ENCODE data around the gene PDE4D. TPM values are rescaled to one million over a fixed set of nuclear protein-coding genes. Genes with fewer than 3 reads are reported as not detected.

Gene PDE4D
- total RNA-seq, 1 donor from 2014 or later = 7.6 TPM

DNA sequence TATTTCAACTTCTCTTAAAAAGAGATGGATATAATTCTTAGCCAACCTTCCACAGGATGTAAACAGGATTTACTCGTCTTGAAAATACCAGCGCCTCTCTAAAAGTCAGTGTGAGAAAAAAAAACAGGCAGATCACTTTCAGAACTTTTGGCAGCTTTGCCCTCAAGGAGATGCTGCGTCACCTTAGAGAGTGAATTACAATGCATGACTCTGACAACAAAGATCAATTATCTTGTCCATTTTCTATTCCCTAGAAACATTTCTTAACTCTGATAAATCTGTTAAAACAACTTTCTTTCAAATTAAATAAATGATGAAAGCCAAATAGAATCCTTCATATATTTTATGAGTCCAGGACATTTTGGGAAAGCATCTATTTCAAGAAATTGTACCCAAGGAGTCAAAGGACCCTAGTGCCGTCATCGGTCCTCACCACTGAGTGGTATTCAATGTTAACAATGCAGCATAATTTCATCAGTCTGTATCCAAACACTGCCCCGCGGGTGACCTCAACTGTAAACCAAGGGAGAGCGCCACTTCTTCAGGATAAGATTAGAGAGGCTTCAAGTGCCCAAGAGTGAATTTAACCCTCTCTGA is 536.0 kb downstream of the PDE4D start:
- peaks cover 42% of the 10 kb centered on the region for H3K4me1 Mint-ChIP-seq (ENCODE audit: low read depth)
- H3K36me3 Mint-ChIP-seq (ENCODE audit: insufficient read depth) = no peaks in the 10 kb centered on the region
- TF ChIP-seq, protein P1, sequence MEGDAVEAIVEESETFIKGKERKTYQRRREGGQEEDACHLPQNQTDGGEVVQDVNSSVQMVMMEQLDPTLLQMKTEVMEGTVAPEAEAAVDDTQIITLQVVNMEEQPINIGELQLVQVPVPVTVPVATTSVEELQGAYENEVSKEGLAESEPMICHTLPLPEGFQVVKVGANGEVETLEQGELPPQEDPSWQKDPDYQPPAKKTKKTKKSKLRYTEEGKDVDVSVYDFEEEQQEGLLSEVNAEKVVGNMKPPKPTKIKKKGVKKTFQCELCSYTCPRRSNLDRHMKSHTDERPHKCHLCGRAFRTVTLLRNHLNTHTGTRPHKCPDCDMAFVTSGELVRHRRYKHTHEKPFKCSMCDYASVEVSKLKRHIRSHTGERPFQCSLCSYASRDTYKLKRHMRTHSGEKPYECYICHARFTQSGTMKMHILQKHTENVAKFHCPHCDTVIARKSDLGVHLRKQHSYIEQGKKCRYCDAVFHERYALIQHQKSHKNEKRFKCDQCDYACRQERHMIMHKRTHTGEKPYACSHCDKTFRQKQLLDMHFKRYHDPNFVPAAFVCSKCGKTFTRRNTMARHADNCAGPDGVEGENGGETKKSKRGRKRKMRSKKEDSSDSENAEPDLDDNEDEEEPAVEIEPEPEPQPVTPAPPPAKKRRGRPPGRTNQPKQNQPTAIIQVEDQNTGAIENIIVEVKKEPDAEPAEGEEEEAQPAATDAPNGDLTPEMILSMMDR (IDR thresholded peaks at IDR 0.05; ENCODE audit: unreplicated experiment) = no peak
- no peak for DNase-seq (ENCODE audit: low spot score, unreplicated experiment)
- peak overlapping the region; percentile 4 for H3K4me3 Mint-ChIP-seq (ENCODE audit: low read depth)
- no peaks in the 10 kb centered on the region for H3K9me3 Mint-ChIP-seq (ENCODE audit: low read depth)
- no peaks in the 10 kb centered on the region for H3K27me3 Mint-ChIP-seq
- H3K27ac Mint-ChIP-seq = peak overlapping the region; percentile 79

DNA sequence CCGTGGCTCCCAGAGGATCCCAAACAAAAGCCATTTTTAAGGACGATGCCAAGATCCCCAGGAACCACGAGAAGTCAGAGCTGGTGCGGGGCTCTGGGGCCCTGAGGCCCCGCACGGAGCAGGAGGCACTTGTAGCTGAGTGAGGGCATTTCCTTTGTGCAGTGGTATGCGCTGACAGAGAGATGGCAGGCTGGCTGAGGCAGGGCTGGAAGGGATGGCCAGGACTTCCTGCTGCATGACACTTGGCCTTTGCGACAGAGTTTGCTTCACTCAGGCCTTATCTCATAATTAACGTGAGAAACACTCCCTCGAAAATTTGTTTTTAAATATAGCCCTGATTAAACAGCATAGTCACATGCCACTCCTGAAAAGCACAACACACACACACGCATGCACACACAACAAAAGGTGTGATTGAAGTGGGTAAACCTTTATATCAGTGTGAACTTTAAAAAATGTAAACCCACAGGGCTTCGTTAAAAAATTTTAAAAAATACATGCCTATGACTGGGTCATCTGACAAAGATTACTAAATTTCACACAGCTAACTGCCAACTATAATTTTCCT is 536.6 kb downstream of the PDE4D start:
- TF ChIP-seq, protein P1 (IDR thresholded peaks at IDR 0.05; ENCODE audit: unreplicated experiment) = no peak
- H3K4me1 Mint-ChIP-seq (ENCODE audit: low read depth) = peaks cover 42% of the 10 kb centered on the region
- peak overlapping the region; percentile 56 for H3K4me3 Mint-ChIP-seq (ENCODE audit: low read depth)
- H3K36me3 Mint-ChIP-seq (ENCODE audit: insufficient read depth) = no peaks in the 10 kb centered on the region
- DNase-seq (ENCODE audit: low spot score, unreplicated experiment) = no peak
- H3K27me3 Mint-ChIP-seq = no peaks in the 10 kb centered on the region
- no peaks in the 10 kb centered on the region for H3K9me3 Mint-ChIP-seq (ENCODE audit: low read depth)
- peak overlapping the region; percentile 79 for H3K27ac Mint-ChIP-seq

DNA sequence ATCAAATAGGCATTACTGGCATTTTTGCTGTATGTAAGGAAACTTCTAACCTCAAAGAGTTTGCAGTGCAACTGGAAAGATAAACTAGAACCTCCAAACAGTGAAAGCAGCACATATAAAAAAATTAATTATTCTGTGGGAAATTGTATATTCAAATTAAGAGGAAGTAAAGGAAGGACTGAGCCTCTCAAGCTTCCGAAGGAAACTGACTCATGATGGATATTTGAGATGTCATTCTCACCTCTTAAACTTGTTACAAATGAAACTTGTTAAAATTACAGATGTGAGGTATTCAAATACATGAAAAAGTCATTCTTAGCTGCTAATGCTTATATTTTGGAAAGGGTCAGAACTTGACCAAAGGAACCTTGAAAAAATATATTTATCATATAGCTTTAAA is 538.7 kb downstream of the PDE4D start:
- H3K27me3 Mint-ChIP-seq = no peaks in the 10 kb centered on the region
- TF ChIP-seq, protein P1 (IDR thresholded peaks at IDR 0.05; ENCODE audit: unreplicated experiment) = no peak
- H3K4me1 Mint-ChIP-seq (ENCODE audit: low read depth) = peaks cover 34% of the 10 kb centered on the region

DNA sequence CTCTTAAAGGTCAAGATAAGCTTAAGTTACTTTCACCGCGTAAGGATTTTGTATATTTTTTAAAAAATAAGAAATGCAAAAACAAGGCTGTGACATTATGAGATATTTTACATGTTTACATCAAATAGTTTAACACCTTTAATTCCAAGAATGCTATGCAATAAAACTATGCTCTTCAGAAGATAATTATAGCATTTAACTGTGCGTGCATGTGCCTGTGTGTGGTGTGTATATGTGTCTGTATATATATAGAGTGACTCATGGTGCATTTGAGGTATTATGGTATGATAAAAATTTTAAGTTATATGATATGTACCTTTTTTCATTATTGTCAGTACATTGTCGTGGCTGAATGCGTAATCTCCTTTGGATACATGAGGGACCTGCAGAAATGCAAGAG is 539.3 kb downstream of the PDE4D start:
- no peaks in the 10 kb centered on the region for H3K27me3 Mint-ChIP-seq
- no peaks in the 10 kb centered on the region for H3K36me3 Mint-ChIP-seq (ENCODE audit: insufficient read depth)
- H3K27ac Mint-ChIP-seq = no peak overlapping the region
- H3K9me3 Mint-ChIP-seq (ENCODE audit: low read depth) = no peaks in the 10 kb centered on the region
- no peak for DNase-seq (ENCODE audit: low spot score, unreplicated experiment)
- peaks cover 34% of the 10 kb centered on the region for H3K4me1 Mint-ChIP-seq (ENCODE audit: low read depth)
- TF ChIP-seq, protein P1 (IDR thresholded peaks at IDR 0.05; ENCODE audit: unreplicated experiment) = no peak
- H3K4me3 Mint-ChIP-seq (ENCODE audit: low read depth) = no peak overlapping the region

More for the DNA sequence above, 538.7 kb downstream of the PDE4D start:
- H3K27ac Mint-ChIP-seq = no peak overlapping the region
- no peaks in the 10 kb centered on the region for H3K36me3 Mint-ChIP-seq (ENCODE audit: insufficient read depth)
- DNase-seq (ENCODE audit: low spot score, unreplicated experiment) = no peak
- H3K4me3 Mint-ChIP-seq (ENCODE audit: low read depth) = no peak overlapping the region
- H3K9me3 Mint-ChIP-seq (ENCODE audit: low read depth) = no peaks in the 10 kb centered on the region

DNA sequence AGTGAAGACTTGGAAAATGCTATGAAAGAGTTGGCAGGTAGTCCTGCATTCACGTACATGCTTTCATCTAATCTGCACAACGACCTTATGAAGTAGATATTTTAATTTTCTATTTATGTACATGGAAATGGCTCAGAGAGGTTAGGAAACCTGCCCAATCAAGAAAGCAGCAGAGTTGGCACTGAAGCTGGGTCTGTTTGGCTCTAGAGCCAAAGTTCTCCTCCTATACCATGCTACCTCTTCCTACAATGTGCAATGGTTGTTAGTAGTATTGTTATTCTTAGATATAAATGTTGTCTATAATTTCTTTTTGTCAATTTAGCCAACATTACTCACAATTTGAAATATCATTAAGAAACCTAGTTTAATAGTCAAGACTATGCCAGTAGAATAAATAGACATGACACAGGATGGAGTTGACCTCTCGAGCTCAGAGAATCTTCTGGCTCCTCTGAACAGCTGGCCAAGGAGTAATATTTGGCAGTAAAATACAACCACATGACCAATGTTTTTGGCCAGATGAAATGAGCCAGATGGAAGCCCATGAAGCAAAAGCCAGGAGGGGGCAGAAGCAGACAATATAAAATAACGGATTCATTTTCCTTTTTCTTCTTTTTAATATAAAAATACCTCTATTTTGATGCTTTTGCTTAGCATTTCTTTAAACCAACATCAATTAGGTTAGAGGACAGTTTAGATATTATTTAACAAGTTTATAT is 542.3 kb downstream of the PDE4D start:
- H3K4me1 Mint-ChIP-seq (ENCODE audit: low read depth) = peaks cover 16% of the 10 kb centered on the region
- H3K4me3 Mint-ChIP-seq (ENCODE audit: low read depth) = no peak overlapping the region
- no peak overlapping the region for H3K27ac Mint-ChIP-seq

More for the DNA sequence above, 542.3 kb downstream of the PDE4D start:
- Mint-ChIP-seq H3K9me3 (ENCODE audit: low read depth) (no peaks in the 10 kb centered on the region), H3K36me3 (ENCODE audit: insufficient read depth) (no peaks in the 10 kb centered on the region), H3K27me3 (no peaks in the 10 kb centered on the region)
- no peak for DNase-seq (ENCODE audit: low spot score, unreplicated experiment)
- TF ChIP-seq, protein P1 (IDR thresholded peaks at IDR 0.05; ENCODE audit: unreplicated experiment) = no peak

All from progenitor cell of endocrine pancreas (in vitro differentiated cells).